ENCODE measurements around the gene A1BG.
A peak's percentile ranks its signal among the peaks of the same experiment; 100 is the strongest.

- TF ChIP-seq POLR2A (IDR thresholded peaks at IDR 0.05) (no peak), CTCF (IDR thresholded peaks at IDR 0.05 in 8 of 11, conservative IDR thresholded peaks at IDR 0.05 in 3 of 11) (no peak), POLR2AphosphoS5 (IDR thresholded peaks at IDR 0.05) (peak in 2 of 3 donors; percentile 22 to 60)
Observed at GRCh38 chr19:58395979-58396627, 42.8 kb upstream of the A1BG start.

Data from spleen (tissue), 7 donors.